Measurements from ENCODE around the gene RUSC1. TPM values are rescaled to one million over a fixed set of nuclear protein-coding genes. Genes with fewer than 3 reads are reported as not detected.

RUSC1 gene
- total RNA-seq, 1 experiment from 2014 or later: 69.2 TPM

DNA sequence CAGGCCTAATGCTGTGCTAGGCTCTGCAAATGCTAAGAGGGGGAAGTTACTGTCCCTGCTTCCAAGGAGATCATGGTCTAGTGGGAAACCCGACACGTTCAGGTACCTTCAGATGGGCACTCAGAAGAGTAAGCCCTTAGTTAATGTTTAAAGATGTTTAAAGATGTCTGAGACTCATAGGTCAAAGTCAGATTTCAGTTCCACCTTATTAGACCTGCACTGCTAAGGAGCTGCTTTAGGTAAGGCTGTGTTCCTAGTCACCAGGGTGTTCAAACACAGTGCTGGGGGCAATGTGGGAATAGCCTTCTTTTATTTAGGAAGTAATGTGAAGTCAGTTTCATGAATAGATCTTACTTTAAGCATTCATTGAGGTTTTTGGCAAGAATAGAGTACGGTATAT is 3.8 kb upstream of the RUSC1 start:
- TF ChIP-seq, protein P1, sequence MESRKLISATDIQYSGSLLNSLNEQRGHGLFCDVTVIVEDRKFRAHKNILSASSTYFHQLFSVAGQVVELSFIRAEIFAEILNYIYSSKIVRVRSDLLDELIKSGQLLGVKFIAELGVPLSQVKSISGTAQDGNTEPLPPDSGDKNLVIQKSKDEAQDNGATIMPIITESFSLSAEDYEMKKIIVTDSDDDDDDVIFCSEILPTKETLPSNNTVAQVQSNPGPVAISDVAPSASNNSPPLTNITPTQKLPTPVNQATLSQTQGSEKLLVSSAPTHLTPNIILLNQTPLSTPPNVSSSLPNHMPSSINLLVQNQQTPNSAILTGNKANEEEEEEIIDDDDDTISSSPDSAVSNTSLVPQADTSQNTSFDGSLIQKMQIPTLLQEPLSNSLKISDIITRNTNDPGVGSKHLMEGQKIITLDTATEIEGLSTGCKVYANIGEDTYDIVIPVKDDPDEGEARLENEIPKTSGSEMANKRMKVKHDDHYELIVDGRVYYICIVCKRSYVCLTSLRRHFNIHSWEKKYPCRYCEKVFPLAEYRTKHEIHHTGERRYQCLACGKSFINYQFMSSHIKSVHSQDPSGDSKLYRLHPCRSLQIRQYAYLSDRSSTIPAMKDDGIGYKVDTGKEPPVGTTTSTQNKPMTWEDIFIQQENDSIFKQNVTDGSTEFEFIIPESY (IDR thresholded peaks at IDR 0.05; ENCODE audit: extremely low read depth, insufficient replicate concordance, low read length): no peak
- TF ChIP-seq EZH2 (IDR thresholded peaks at IDR 0.05) (no peak), CBX3 (IDR thresholded peaks at IDR 0.05; ENCODE audit: low read depth) (no peak), ELF1 (IDR thresholded peaks at IDR 0.05; ENCODE audit: borderline replicate concordance, low read depth) (no peak), SRF (IDR thresholded peaks at IDR 0.05; ENCODE audit: low read depth) (no peak), EGR1 (IDR thresholded peaks at IDR 0.05; ENCODE audit: low read depth) (no peak), TCF7L2 (IDR thresholded peaks at IDR 0.05; ENCODE audit: borderline replicate concordance, extremely low read depth, insufficient read depth, insufficient read length) (no peak), FOSL1 (IDR thresholded peaks at IDR 0.05; ENCODE audit: low read depth) (no peak), EZH2phosphoT487 (IDR thresholded peaks at IDR 0.05; ENCODE audit: borderline replicate concordance) (no peak), SP1 (IDR thresholded peaks at IDR 0.05; ENCODE audit: low read depth) (no peak), YY1 (IDR thresholded peaks at IDR 0.05; ENCODE audit: extremely low read depth, insufficient replicate concordance, low read depth, low read length) (no peak), REST (IDR thresholded peaks at IDR 0.05; ENCODE audit: low read depth) (no peak), CEBPB (IDR thresholded peaks at IDR 0.05; ENCODE audit: low read depth) (no peak), ZNF274 (IDR thresholded peaks at IDR 0.05; ENCODE audit: low read depth, low read length) (no peak)
- TF ChIP-seq, protein P2, sequence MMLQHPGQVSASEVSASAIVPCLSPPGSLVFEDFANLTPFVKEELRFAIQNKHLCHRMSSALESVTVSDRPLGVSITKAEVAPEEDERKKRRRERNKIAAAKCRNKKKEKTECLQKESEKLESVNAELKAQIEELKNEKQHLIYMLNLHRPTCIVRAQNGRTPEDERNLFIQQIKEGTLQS (IDR thresholded peaks at IDR 0.05): no peak
- TF ChIP-seq, protein P3, sequence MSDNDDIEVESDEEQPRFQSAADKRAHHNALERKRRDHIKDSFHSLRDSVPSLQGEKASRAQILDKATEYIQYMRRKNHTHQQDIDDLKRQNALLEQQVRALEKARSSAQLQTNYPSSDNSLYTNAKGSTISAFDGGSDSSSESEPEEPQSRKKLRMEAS (IDR thresholded peaks at IDR 0.05): no peak
- peaks cover 24 to 35% of the 10 kb centered on the region in 2 experiments; a peak in 3 of 4 replicates for H3K36me3 ChIP-seq (ENCODE audit: control insufficient read depth in 1 of 2, insufficient read depth in 2 of 2, low read length in 2 of 2)
- ATAC-seq (no peak), DNase-seq (ENCODE audit: low read depth, low spot score) (no peak)
- H3K27me3 ChIP-seq (ENCODE audit: insufficient read depth, low read length): no peaks in the 10 kb centered on the region
- intact Hi-C loops (cut with micrococcal nuclease): no loop called here
- no peak overlapping the region for H3K9ac ChIP-seq (ENCODE audit: low read length)
- no peak overlapping the region for H3K27ac ChIP-seq (ENCODE audit: low read depth, low read length)
- no TSS peak for BruUV-seq (replicated peaks)
- peaks cover under 1% of the 10 kb centered on the region in 2 experiments; a peak in 2 of 4 replicates for H3K4me1 ChIP-seq (ENCODE audit: control insufficient read depth in 1 of 2, insufficient read depth in 2 of 2, low read length in 2 of 2)
- no peak overlapping the region for H3K4me2 ChIP-seq (ENCODE audit: low read length)
- ChIA-PET CTCF (no interaction called here), RAD21 (ENCODE audit: low non-redundant PET in 1 of 2, low total read pairs in 2 of 2, uncharacterized antibody in 2 of 2, unreplicated experiment in 2 of 2) (no interaction called here), POLR2A (interaction anchor here (1.0 kb wide), 1 partner anchor 9 kb away, joined by 3 read pairs; no protein-coding TSS in a partner anchor)
- H2AFZ ChIP-seq (ENCODE audit: low read depth, low read length, poor library complexity, severe bottlenecking): no peak overlapping the region
- H3K4me3 ChIP-seq (replicated peaks in 1 of 2; ENCODE audit: low read depth in 1 of 2, low read length in 2 of 2): no peak overlapping the region
- no peaks in the 10 kb centered on the region for H4K20me1 ChIP-seq (ENCODE audit: insufficient read depth)
- H3K9me2 ChIP-seq (ENCODE audit: insufficient read depth): no peaks in the 10 kb centered on the region
- no peaks in the 10 kb centered on the region for H3K9me3 ChIP-seq (ENCODE audit: control insufficient read depth in 1 of 2, insufficient read depth in 1 of 2, low read depth in 1 of 2, low read length in 2 of 2)
- peaks cover 17% of the 10 kb centered on the region for H3K79me2 ChIP-seq (ENCODE audit: insufficient read depth, low read length)

Data from HCT116 (cell line).